ENCODE measurements around the gene FTCD. TPM values are rescaled to one million over a fixed set of nuclear protein-coding genes. Genes with fewer than 3 reads are reported as not detected.
"Not testable (repeated sequence)": the region's sequence is repeated elsewhere in the genome, so short reads cannot be mapped to it uniquely, and the experiment has no call there.

FTCD gene
- total RNA-seq = 0.92 TPM

GRCh38 chr21:46155514-46156377, at the start of gene FTCD:
FTCD (minus strand) TSS chr21:46155579; CDS start chr21:46155523, 56 bp downstream.
- no peak for DNase-seq

- no peak for DNase-seq
Observed at GRCh38 chr21:46205166-46205565, 49.8 kb upstream of the FTCD start.

GRCh38 chr21:46203203-46203600, 47.8 kb upstream of the FTCD start:
- DNase-seq = no peak

- no peak for DNase-seq
Observed at GRCh38 chr21:46202592-46203202, 47.3 kb upstream of the FTCD start.

GRCh38 chr21:46200877-46201803, 45.8 kb upstream of the FTCD start:
- not testable (repeated sequence) for DNase-seq

GRCh38 chr21:46199436-46200373, 44.3 kb upstream of the FTCD start:
- no peak for DNase-seq

GRCh38 chr21:46196733-46197132, 41.4 kb upstream of the FTCD start:
- no peak for DNase-seq

- DNase-seq = no peak
Observed at GRCh38 chr21:46195595-46196195, 40.3 kb upstream of the FTCD start.

- no peak for DNase-seq
Observed at GRCh38 chr21:46194374-46195334, 39.3 kb upstream of the FTCD start.

GRCh38 chr21:46193829-46194373, 38.5 kb upstream of the FTCD start:
- DNase-seq = no peak

- no peak for DNase-seq
Observed at GRCh38 chr21:46191686-46192575, 36.6 kb upstream of the FTCD start.

GRCh38 chr21:46191257-46191685, 35.9 kb upstream of the FTCD start:
- DNase-seq = no peak

GRCh38 chr21:46190491-46191131, 35.2 kb upstream of the FTCD start:
- DNase-seq = no peak

- no peak for DNase-seq
Observed at GRCh38 chr21:46189959-46190490, 34.6 kb upstream of the FTCD start.

GRCh38 chr21:46189213-46189958, 34.0 kb upstream of the FTCD start:
- DNase-seq = peak; percentile 21

Measured in tongue (tissue), 2 donors.